K562 (cell line): Measurements from ENCODE around the gene NDST1. TPM values are rescaled to one million over a fixed set of nuclear protein-coding genes. Genes with fewer than 3 reads are reported as not detected.

Experiments
- ATAC-seq: fragments of 200-7000 bp; cut with Tn5 transposase; 3 replicates; pipeline ENCODE4 v1.9.1; 2020; ENCODE audit warnings: moderate library complexity
- BruUV-seq: library from RNA; stranded (reverse); fragments of 400-500 nt; replicated peaks from 2 replicates; lab custom pipeline; 2021; lab: Mats Ljungman, UMichigan
- CTCF ChIA-PET: fragments of 300-600 bp; formaldehyde crosslinking; extraction: SDS; loops from one replicate; lab custom pipeline; 2021; ENCODE audit warnings: low intra/inter-chr PET ratio; lab: Yijun Ruan, JAX
- POLR2A ChIA-PET: fragments of 300-600, 350-650 bp; sonication (Branson Sonifier 250); formaldehyde crosslinking; extraction: SDS; loops from one replicate; lab custom pipeline; 2021; ENCODE audit warnings: antibody characterized with exemption, inconsistent platforms; lab: Yijun Ruan, JAX
- DNase-seq, 4 experiments: peaks; one replicate each; pipeline versions ENCODE4 v3.0.0 to v3.0.0-alpha.2; 2011 to 2018; ENCODE audit warnings: low spot score in 3 of 4, mixed read lengths in 3 of 4; ENCODE audit errors: extremely low read depth in 1 of 4
- FAIRE-seq: peaks from 2 replicates; lab custom pipeline; 2011; peaks lifted over from hg19 to GRCh38; lab: Jason Lieb, UNC
- H2AFZ ChIP-seq: 2 replicates; pipeline ENCODE4 v1.6.0; 2011; ENCODE audit warnings: low read depth, low read length, control low read depth, inconsistent platforms
- H3K27ac ChIP-seq: fragments of 200-600 bp; 3 replicates; pipeline ENCODE4 v1.8.0; 2011; ENCODE audit warnings: low read depth, mild to moderate bottlenecking, control low read depth, inconsistent platforms, low read length, moderate library complexity, mixed read lengths; ENCODE audit errors: extremely low read depth
- H3K27me3 ChIP-seq, 2 experiments: fragments of 300-600 bp in 1 of 2; 2 replicates in 1 of 2; 3 replicates in 1 of 2; pipeline versions ENCODE4 v1.6.0 to v1.8.0; 2011; ENCODE audit warnings: inconsistent platforms in 2 of 2, low read length in 2 of 2, mild to moderate bottlenecking in 1 of 2, mixed read lengths in 1 of 2, moderate library complexity in 1 of 2; ENCODE audit not compliant: control insufficient read depth in 2 of 2, insufficient read depth in 2 of 2
- H3K36me3 ChIP-seq: fragments of 300-600 bp; 3 replicates; pipeline ENCODE4 v1.8.0; 2011; ENCODE audit warnings: mild to moderate bottlenecking, low read length, inconsistent platforms; ENCODE audit not compliant: control insufficient read depth, insufficient read depth
- H3K4me1 ChIP-seq, 2 experiments: fragments of 200-600 bp in 1 of 2; replicated peaks in 1 of 2; 2 replicates in 1 of 2; 3 replicates in 1 of 2; pipeline versions ENCODE4 v1.5.1 to v1.8.0; 2011; ENCODE audit warnings: inconsistent platforms in 2 of 2, low read length in 2 of 2, mild to moderate bottlenecking in 1 of 2, mixed read lengths in 1 of 2, moderate library complexity in 1 of 2; ENCODE audit not compliant: control insufficient read depth in 2 of 2, insufficient read depth in 2 of 2
- H3K4me2 ChIP-seq: 2 replicates; pipeline ENCODE4 v1.6.1; 2011; ENCODE audit warnings: low read length, control low read depth, inconsistent platforms, mixed read lengths; ENCODE audit not compliant: insufficient read depth
- H3K4me3 ChIP-seq: fragments of 200-600 bp; sonication (generic), shearing (Covaris generic); 2 replicates; pipeline ENCODE4 v1.5.1; 2016; ENCODE audit warnings: control low read depth, inconsistent platforms
- H3K79me2 ChIP-seq: fragments of 200-600 bp; 3 replicates; pipeline ENCODE4 v1.8.0; 2011; ENCODE audit warnings: low read length, inconsistent platforms; ENCODE audit not compliant: control insufficient read depth, insufficient read depth
- H3K9ac ChIP-seq, 2 experiments: 2 replicates each; pipeline versions ENCODE4 v1.6.0 to v1.6.1; 2011; ENCODE audit warnings: low read depth in 2 of 2, low read length in 2 of 2, control low read depth in 1 of 2, inconsistent platforms in 1 of 2, mild to moderate bottlenecking in 1 of 2, mixed read lengths in 1 of 2; ENCODE audit not compliant: insufficient read depth in 1 of 2
- H3K9me1 ChIP-seq: one replicate; pipeline ENCODE4 v1.6.0; 2011; ENCODE audit warnings: inconsistent platforms, mild to moderate bottlenecking, low read length, moderate library complexity; ENCODE audit not compliant: control insufficient read depth, insufficient read depth
- H3K9me3 ChIP-seq: replicated peaks from 2 replicates; pipeline ENCODE4 v1.5.1; 2011; ENCODE audit warnings: low read depth, low read length, inconsistent platforms; ENCODE audit not compliant: control insufficient read depth, insufficient read depth
- H4K20me1 ChIP-seq: replicated peaks from 2 replicates; pipeline ENCODE4 v1.6.1; 2011; ENCODE audit warnings: low read length, inconsistent platforms, mixed read lengths; ENCODE audit not compliant: control insufficient read depth, insufficient read depth
- BHLHE40 ChIP-seq: IDR thresholded peaks from 2 replicates; pipeline ENCODE4 v1.6.1; 2011; ENCODE audit warnings: low read length, improper control_type of control experiment
- ELF1 ChIP-seq: fragments of 200-800 bp; sonication (Bioruptor generic); IDR thresholded peaks from 2 replicates; pipeline ENCODE4 v1.6.1; 2016; ENCODE audit warnings: missing genetic modification characterization, missing compliant biosample characterization
- HDAC1 ChIP-seq, 2 experiments: fragments of 450-650 bp; IDR thresholded peaks; 2 replicates each; pipeline ENCODE4 v1.6.1; 2016 to 2017; ENCODE audit warnings: inconsistent platforms in 1 of 2, mild to moderate bottlenecking in 1 of 2, moderate library complexity in 1 of 2
- HMGN3 ChIP-seq: IDR thresholded peaks from 2 replicates; pipeline ENCODE4 v1.6.1; 2011; ENCODE audit warnings: borderline replicate concordance, low read depth, mild to moderate bottlenecking, mixed read lengths, low read length; ENCODE audit not compliant: insufficient read length; ENCODE audit errors: extremely low read depth
- L3MBTL2 ChIP-seq: fragments of 450-650 bp; IDR thresholded peaks from 2 replicates; pipeline ENCODE4 v1.6.1; 2016; ENCODE audit warnings: mild to moderate bottlenecking, moderate library complexity
- NFIC ChIP-seq: fragments of 450-650 bp; IDR thresholded peaks from 2 replicates; pipeline ENCODE4 v1.6.1; 2017; ENCODE audit warnings: mild to moderate bottlenecking, inconsistent platforms
- ZBTB8A ChIP-seq: fragments of 450-650 bp; IDR thresholded peaks from 2 replicates; pipeline ENCODE4 v1.6.1; 2018; ENCODE audit warnings: mild to moderate bottlenecking, moderate library complexity; ENCODE audit not compliant: partially characterized antibody
- ZSCAN29 ChIP-seq: fragments of 450-650 bp; IDR thresholded peaks from 2 replicates; pipeline ENCODE4 v1.6.1; 2017
- WGBS: fragments of 100-300 bp; shearing (Covaris generic); methylation state at CpG from one replicate; pipeline ENCODE4 v1.1.6; 2016; ENCODE audit warnings: low coverage, mixed read lengths; ENCODE audit not compliant: insufficient coverage; ENCODE audit errors: missing lambda C conversion rate; 5-methylcytosine and 5-hydroxymethylcytosine counted together
- in situ Hi-C: fragments of 300-500 bp; cut with MboI; formaldehyde crosslinking; loops from 4 replicates; pipeline ENCODE4 v1.15.0; 2018; ENCODE audit warnings: inconsistent platforms, mixed read lengths
- intact Hi-C: fragments of 100-400 bp; cut with micrococcal nuclease; formaldehyde crosslinking; loops from 2 replicates; pipeline ENCODE4 v1.14.2; 2022
- polyA plus RNA-seq, 8 experiments: library from polyadenylated mRNA; depleted of rRNA in 4 of 8; stranded (reverse) in 5 of 8; unstranded in 3 of 8; fragments of >200 nt; fragmentation: Nextera tagmentation in 2 of 8; fragmentation: Illumina TruSeq in 1 of 8; extraction: Ambion mirVana in 2 of 8; extraction: Trizol in 1 of 8; gene quantifications; 2 replicates each; pipeline versions ENCODE4 v1.2.1 to v1.2.3, GENCODE V29; 2011 to 2014; ENCODE audit warnings: inconsistent platforms in 1 of 8, missing spikeins in 1 of 8
- total RNA-seq, 7 experiments: library from RNA; depleted of rRNA in 6 of 7; stranded (reverse); fragments of >200 nt in 6 of 7; fragmentation: Illumina TruSeq in 2 of 7; extraction: Trizol in 2 of 7; gene quantifications; 2 replicates each; pipeline versions ENCODE4 v1.2.1 to v1.2.3, GENCODE V29; 2011 to 2021; ENCODE audit warnings: low replicate concordance in 1 of 7
- TF ChIP-seq, protein P1 (sequence below): fragments of 250-450 bp; sonication (Bioruptor Pico); IDR thresholded peaks from 2 replicates; pipeline ENCODE4 v1.5.0; 2021; ENCODE audit warnings: mild to moderate bottlenecking, borderline replicate concordance
- TF ChIP-seq, protein P2 (sequence below): fragments of 450-650 bp; formaldehyde crosslinking; IDR thresholded peaks from 2 replicates; pipeline ENCODE4 v1.4.0; 2022; ENCODE audit warnings: mild to moderate bottlenecking, moderate library complexity

Gene NDST1
- total and polyA plus RNA-seq, 9 of the 15 experiments (the other 6 are each of a cell fraction or from before 2014, with no cell fraction given) = 0.38 to 47.9 (median 9.9) TPM

DNA sequence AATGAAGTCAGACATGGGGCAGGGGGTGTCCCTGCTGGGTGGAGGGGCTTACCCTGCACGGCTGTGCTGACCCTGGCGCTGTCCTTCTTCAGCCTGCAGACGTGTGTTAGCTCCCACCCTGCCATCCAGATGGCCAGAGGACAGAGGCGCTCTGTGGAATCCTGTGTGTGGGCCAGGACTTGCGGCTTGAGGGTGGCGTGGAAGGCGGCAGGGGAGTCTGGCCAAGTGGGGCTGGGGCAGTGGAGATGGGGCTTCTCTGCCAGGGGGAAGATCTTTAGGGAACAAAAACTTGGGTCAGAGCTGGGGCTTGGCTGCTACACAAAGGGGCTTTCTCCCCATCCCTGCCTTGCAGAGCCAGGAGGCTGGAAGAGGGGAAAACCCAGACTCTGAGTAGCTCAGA, 86.1 kb downstream of the NDST1 start:
- H3K79me2 ChIP-seq = no peaks in the 10 kb centered on the region
- H3K27ac ChIP-seq = no peak overlapping the region
- H3K4me3 ChIP-seq = no peak overlapping the region
- FAIRE-seq (no peak), ATAC-seq (no peak), DNase-seq (no peak)
- CTCF ChIA-PET = no interaction called here
- peaks cover 22 to 52% of the 10 kb centered on the region in 2 experiments; a peak in 4 of 5 replicates for H3K27me3 ChIP-seq
- 26% methylated on average over 4 of the region's 7 CpGs for WGBS
- H3K9ac ChIP-seq = peak overlapping the region in 1 of 2 experiments; percentile 61; a peak in 1 of 4 replicates
- BruUV-seq = no TSS peak
- in situ Hi-C loops = no loop called here
- H3K9me3 ChIP-seq = no peaks in the 10 kb centered on the region
- H3K4me1 ChIP-seq = peaks cover 13 to 19% of the 10 kb centered on the region in 2 experiments; a peak in 4 of 5 replicates
- intact Hi-C loops = no loop called here
- H4K20me1 ChIP-seq = peaks cover 8% of the 10 kb centered on the region; the same call in 1 of the 2 replicates
- no peak overlapping the region for H3K4me2 ChIP-seq
- POLR2A ChIA-PET = no interaction called here
- no peak overlapping the region for H2AFZ ChIP-seq
- H3K9me1 ChIP-seq = no peaks in the 10 kb centered on the region
- H3K36me3 ChIP-seq = no peaks in the 10 kb centered on the region
- TF ChIP-seq, protein P1, sequence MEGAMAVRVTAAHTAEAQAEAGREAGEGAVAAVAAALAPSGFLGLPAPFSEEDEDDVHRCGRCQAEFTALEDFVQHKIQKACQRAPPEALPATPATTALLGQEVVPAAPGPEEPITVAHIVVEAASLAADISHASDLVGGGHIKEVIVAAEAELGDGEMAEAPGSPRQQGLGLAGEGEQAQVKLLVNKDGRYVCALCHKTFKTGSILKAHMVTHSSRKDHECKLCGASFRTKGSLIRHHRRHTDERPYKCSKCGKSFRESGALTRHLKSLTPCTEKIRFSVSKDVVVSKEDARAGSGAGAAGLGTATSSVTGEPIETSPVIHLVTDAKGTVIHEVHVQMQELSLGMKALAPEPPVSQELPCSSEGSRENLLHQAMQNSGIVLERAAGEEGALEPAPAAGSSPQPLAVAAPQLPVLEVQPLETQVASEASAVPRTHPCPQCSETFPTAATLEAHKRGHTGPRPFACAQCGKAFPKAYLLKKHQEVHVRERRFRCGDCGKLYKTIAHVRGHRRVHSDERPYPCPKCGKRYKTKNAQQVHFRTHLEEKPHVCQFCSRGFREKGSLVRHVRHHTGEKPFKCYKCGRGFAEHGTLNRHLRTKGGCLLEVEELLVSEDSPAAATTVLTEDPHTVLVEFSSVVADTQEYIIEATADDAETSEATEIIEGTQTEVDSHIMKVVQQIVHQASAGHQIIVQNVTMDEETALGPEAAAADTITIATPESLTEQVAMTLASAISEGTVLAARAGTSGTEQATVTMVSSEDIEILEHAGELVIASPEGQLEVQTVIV (CRISPR knock-in tag) = no peak

DNA sequence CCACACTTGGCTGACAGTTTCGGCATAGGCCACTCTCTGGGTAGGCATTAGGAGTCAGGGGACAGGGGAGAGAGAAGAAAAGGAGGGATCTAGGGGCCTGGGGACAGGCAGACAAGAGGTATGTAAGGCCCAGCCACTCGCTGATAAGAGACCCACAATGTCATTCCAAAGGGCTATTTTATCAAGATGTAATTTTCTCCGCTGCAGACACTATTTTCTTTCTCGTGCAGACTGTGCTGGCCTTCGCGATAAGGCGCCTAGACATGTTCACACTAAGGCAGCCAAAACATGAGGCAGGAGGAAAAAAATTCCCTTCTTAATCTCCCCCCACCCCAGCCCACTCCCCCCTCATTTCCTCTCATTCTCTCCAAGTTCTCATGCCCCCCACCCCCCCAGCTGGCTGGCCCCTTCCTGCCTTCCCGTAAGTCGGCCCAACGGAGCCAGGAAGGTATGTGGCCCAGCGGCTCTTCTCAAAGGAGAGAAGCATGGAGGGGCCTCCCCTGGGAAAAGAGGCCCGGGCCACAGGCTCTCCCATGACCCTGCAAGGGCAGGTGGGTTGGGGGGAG, 87.6 kb downstream of the NDST1 start:
- POLR2A ChIA-PET = no interaction called here
- H3K27me3 ChIP-seq = peaks cover 19 to 53% of the 10 kb centered on the region in 2 experiments
- peaks cover 13 to 19% of the 10 kb centered on the region in 2 experiments; a peak in 4 of 5 replicates for H3K4me1 ChIP-seq
- no TSS peak for BruUV-seq
- no peak overlapping the region for H2AFZ ChIP-seq
- DNase-seq (peak; percentile 76 to 82 (median 80)), FAIRE-seq (peak; percentile 86), ATAC-seq (peak; percentile 88)
- H3K4me3 ChIP-seq = no peak overlapping the region
- H3K4me2 ChIP-seq = peak overlapping the region; percentile 53; the same call in 1 of the 2 replicates
- no peak overlapping the region for H3K27ac ChIP-seq
- H3K9ac ChIP-seq = no peak overlapping the region; a peak in 1 of 4 replicates
- intact Hi-C loops (no loop called here), in situ Hi-C loops (no loop called here)
- H3K9me1 ChIP-seq = no peaks in the 10 kb centered on the region
- no peaks in the 10 kb centered on the region for H3K79me2 ChIP-seq
- H4K20me1 ChIP-seq = peaks cover 8% of the 10 kb centered on the region
- no peaks in the 10 kb centered on the region for H3K36me3 ChIP-seq
- CTCF ChIA-PET = no interaction called here
- 0% methylated on average over 12 of the region's 12 CpGs for WGBS
- H3K9me3 ChIP-seq = no peaks in the 10 kb centered on the region
- TF ChIP-seq ZSCAN29 (no peak), L3MBTL2 (peak; percentile 79), NFIC (peak; percentile 67; the same call in 1 of the 2 replicates), HMGN3 (peak; percentile 48), ZBTB8A (no peak), HDAC1 (IDR thresholded peaks at IDR 0.05) (peak in 1 of 2 experiments; percentile 41; a peak in 1 of 4 replicates), BHLHE40 (peak; percentile 90), ELF1 (tag) (no peak)
- TF ChIP-seq, protein P2, sequence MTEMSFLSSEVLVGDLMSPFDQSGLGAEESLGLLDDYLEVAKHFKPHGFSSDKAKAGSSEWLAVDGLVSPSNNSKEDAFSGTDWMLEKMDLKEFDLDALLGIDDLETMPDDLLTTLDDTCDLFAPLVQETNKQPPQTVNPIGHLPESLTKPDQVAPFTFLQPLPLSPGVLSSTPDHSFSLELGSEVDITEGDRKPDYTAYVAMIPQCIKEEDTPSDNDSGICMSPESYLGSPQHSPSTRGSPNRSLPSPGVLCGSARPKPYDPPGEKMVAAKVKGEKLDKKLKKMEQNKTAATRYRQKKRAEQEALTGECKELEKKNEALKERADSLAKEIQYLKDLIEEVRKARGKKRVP = no peak
